ENCODE results near the gene SDSL. TPM values are rescaled to one million over a fixed set of nuclear protein-coding genes. Genes with fewer than 3 reads are reported as not detected.

The SDSL gene
- total and polyA plus RNA-seq, 10 of the 15 experiments (the other 5 are each of a cell fraction or from before 2014, with no cell fraction given) = 0.18 to 4.4 (median 1.0) TPM

- Histone ChIP-seq H3K36me3 (ENCODE audit: control insufficient read depth in 2 of 2, insufficient read depth in 2 of 2, low read length in 1 of 2) (no peaks in the 10 kb centered on the region), H4K20me1 (ENCODE audit: control insufficient read depth, insufficient read depth) (no peaks in the 10 kb centered on the region), H3K27me3 (replicated peaks in 1 of 2; ENCODE audit: control insufficient read depth in 2 of 2, insufficient read depth in 2 of 2, low read length in 1 of 2) (no peaks in the 10 kb centered on the region), H3K9me3 (replicated peaks; ENCODE audit: control insufficient read depth, insufficient read depth, low read length) (no peaks in the 10 kb centered on the region), H3K4me3 (no peak overlapping the region), H2AFZ (ENCODE audit: control insufficient read depth, low read depth, low read length) (no peak overlapping the region), H3K9ac (ENCODE audit: control insufficient read depth, insufficient read depth, low read length) (no peak overlapping the region), H3K4me2 (ENCODE audit: control insufficient read depth, insufficient read depth) (no peak overlapping the region), H3K79me2 (ENCODE audit: control insufficient read depth, insufficient read depth, low read length) (no peaks in the 10 kb centered on the region), H3K27ac (ENCODE audit: control insufficient read depth, insufficient read depth) (no peak overlapping the region), H3K4me1 (ENCODE audit: control insufficient read depth, insufficient read depth, low read length) (peaks cover 10% of the 10 kb centered on the region; the same call in 1 of the 2 replicates)
- intact Hi-C loops (cut with micrococcal nuclease; ENCODE audit: unreplicated experiment) (no loop called here), in situ Hi-C loops (cut with MboI) (no loop called here)
- ChIA-PET SMC1A (ENCODE audit: uncharacterized antibody, unreplicated experiment) (no interaction called here), CTCF (no interaction called here), POLR2A (no interaction called here), RAD21 (ENCODE audit: unreplicated experiment) (no interaction called here)
- WGBS (ENCODE audit: insufficient coverage, insufficient replicate concordance, low lambda C conversion rate, missing lambda C conversion rate) = 79% methylated on average over 23 of the region's 23 CpGs
- BruUV-seq (replicated peaks) = no TSS peak
- no peak for FAIRE-seq
- no peak for DNase-seq (ENCODE audit: low read depth, low spot score)
- TF ChIP-seq SPI1 (IDR thresholded peaks at IDR 0.05; ENCODE audit: borderline replicate concordance, insufficient read depth, low read depth, low read length) (no peak), NR2F1 (conservative IDR thresholded peaks at IDR 0.05) (no peak), CREM (IDR thresholded peaks at IDR 0.05; ENCODE audit: low read depth) (no peak), KLF5 (IDR thresholded peaks at IDR 0.05; ENCODE audit: partially characterized antibody) (no peak), ZZZ3 (IDR thresholded peaks at IDR 0.05; ENCODE audit: control insufficient read depth, insufficient read length, low read depth) (no peak)
- TF ChIP-seq, protein P1, sequence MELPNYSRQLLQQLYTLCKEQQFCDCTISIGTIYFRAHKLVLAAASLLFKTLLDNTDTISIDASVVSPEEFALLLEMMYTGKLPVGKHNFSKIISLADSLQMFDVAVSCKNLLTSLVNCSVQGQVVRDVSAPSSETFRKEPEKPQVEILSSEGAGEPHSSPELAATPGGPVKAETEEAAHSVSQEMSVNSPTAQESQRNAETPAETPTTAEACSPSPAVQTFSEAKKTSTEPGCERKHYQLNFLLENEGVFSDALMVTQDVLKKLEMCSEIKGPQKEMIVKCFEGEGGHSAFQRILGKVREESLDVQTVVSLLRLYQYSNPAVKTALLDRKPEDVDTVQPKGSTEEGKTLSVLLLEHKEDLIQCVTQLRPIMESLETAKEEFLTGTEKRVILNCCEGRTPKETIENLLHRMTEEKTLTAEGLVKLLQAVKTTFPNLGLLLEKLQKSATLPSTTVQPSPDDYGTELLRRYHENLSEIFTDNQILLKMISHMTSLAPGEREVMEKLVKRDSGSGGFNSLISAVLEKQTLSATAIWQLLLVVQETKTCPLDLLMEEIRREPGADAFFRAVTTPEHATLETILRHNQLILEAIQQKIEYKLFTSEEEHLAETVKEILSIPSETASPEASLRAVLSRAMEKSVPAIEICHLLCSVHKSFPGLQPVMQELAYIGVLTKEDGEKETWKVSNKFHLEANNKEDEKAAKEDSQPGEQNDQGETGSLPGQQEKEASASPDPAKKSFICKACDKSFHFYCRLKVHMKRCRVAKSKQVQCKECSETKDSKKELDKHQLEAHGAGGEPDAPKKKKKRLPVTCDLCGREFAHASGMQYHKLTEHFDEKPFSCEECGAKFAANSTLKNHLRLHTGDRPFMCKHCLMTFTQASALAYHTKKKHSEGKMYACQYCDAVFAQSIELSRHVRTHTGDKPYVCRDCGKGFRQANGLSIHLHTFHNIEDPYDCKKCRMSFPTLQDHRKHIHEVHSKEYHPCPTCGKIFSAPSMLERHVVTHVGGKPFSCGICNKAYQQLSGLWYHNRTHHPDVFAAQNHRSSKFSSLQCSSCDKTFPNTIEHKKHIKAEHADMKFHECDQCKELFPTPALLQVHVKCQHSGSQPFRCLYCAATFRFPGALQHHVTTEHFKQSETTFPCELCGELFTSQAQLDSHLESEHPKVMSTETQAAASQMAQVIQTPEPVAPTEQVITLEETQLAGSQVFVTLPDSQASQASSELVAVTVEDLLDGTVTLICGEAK (IDR thresholded peaks at IDR 0.05; ENCODE audit: borderline replicate concordance) = no peak
- no peak for ATAC-seq
These were observed 19.5 kb upstream of the SDSL start for GRCh38 chr12:113402586-113403260.
